ENCODE results near the gene PRSS56. TPM values are rescaled to one million over a fixed set of nuclear protein-coding genes. Genes with fewer than 3 reads are reported as not detected.

PRSS56 gene
- total RNA-seq, 1 donor from 2014 or later, result not detected

DNA sequence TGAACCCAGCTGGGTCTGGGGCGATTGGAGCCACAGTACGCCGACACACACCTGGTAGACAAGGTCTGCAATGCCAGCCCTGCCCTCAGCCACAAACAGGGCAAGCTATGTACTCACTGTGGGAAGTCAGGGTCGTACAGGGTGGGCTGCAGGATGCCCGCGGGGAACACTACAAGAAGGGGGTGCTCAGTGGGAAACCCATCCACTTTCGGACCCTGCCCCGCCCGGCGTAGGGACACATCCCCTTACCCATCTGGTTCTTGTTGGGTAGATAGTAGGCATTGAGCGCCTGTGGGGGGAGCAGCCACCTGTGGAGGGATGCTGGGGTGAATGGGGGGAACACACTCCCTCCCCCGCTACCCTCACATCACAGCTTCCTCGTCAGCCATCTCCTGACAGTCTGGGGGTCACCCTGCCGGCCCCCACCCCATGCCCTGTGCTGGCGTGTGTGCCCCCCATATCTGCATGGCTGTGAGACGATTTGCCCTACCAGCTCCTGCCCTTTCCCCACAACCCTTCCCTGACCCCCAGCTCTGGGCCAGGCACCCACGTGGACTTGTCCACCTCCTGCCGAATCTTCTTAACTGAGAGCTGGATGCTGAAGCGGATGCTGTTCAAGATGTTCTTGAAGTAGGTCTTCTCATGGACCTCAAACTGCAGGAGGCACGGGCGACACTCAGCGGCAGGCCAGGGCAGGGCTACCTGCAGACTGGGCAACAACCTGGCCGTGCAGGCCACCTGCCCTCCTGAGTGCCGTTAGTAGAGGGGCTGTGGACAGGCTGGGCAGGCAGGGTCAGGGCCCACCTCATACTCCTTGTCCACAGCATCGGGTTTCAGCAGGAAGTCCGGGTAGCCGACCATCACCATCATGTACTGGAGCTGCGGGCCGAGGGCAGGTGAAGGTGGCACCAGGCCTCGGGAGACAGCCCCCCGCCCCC is 37.6 kb upstream of the PRSS56 start:
- Histone ChIP-seq H3K79me2 (ENCODE audit: low read depth) (no peaks in the 10 kb centered on the region), H2AFZ (replicated peaks) (no peak overlapping the region), H3K36me3 (no peaks in the 10 kb centered on the region), H3K9ac (no peak overlapping the region), H3K9me3 (ENCODE audit: low read depth) (no peaks in the 10 kb centered on the region), H4K20me1 (ENCODE audit: low read depth) (peaks cover 23% of the 10 kb centered on the region), H3F3A (ENCODE audit: low read depth) (peaks cover 4% of the 10 kb centered on the region), H3K4me2 (no peak overlapping the region), H3K27ac (no peak overlapping the region), H3K4me1 (peaks cover 16% of the 10 kb centered on the region), H3K4me3 (no peak overlapping the region), H3K27me3 (peaks cover 59% of the 10 kb centered on the region)
- Mint-ChIP-seq H3K27ac (no peak overlapping the region), H3K4me1 (peaks cover 10% of the 10 kb centered on the region), H3K9me3 (peaks cover 2% of the 10 kb centered on the region), H3K36me3 (no peaks in the 10 kb centered on the region), H3K27me3 (ENCODE audit: insufficient read depth, low read depth) (peaks cover 37% of the 10 kb centered on the region), H3K4me3 (no peak overlapping the region)
- no peak for DNase-seq (ENCODE audit: low spot score)
- TF ChIP-seq CTCF (IDR thresholded peaks at IDR 0.05), result no peak
- no peak for TF ChIP-seq EZH2 (IDR thresholded peaks at IDR 0.05)
- no peak for TF ChIP-seq EZH2phosphoT487 (IDR thresholded peaks at IDR 0.05)

- no peaks in the 10 kb centered on the region for H3K36me3 Mint-ChIP-seq
- H3K9ac ChIP-seq, result no peak overlapping the region
- no peak overlapping the region for H3K4me3 ChIP-seq
- H3F3A ChIP-seq (ENCODE audit: low read depth), result peaks cover 11% of the 10 kb centered on the region
- no peak overlapping the region for H3K4me3 Mint-ChIP-seq
- H3K4me1 Mint-ChIP-seq, result peaks cover 10% of the 10 kb centered on the region
- no peak overlapping the region for H3K27ac Mint-ChIP-seq
- H3K36me3 ChIP-seq, result no peaks in the 10 kb centered on the region
- no peaks in the 10 kb centered on the region for H3K79me2 ChIP-seq (ENCODE audit: low read depth)
- TF ChIP-seq EZH2phosphoT487 (IDR thresholded peaks at IDR 0.05) (no peak), EZH2 (IDR thresholded peaks at IDR 0.05) (no peak), CTCF (IDR thresholded peaks at IDR 0.05) (no peak)
- no peak overlapping the region for H2AFZ ChIP-seq (replicated peaks)
- peaks cover 2% of the 10 kb centered on the region for H3K9me3 Mint-ChIP-seq
- no peak overlapping the region for H3K27ac ChIP-seq
- H3K4me2 ChIP-seq, result no peak overlapping the region
- H3K27me3 ChIP-seq, result peaks cover 67% of the 10 kb centered on the region
- H3K27me3 Mint-ChIP-seq (ENCODE audit: insufficient read depth, low read depth), result peaks cover 37% of the 10 kb centered on the region
- DNase-seq (ENCODE audit: low spot score), result no peak
- peaks cover 23% of the 10 kb centered on the region for H3K4me1 ChIP-seq
- no peaks in the 10 kb centered on the region for H3K9me3 ChIP-seq (ENCODE audit: low read depth)
- peaks cover 29% of the 10 kb centered on the region for H4K20me1 ChIP-seq (ENCODE audit: low read depth)
Observed at GRCh38 chr2:232483311-232483922, 36.8 kb upstream of the PRSS56 start.

DNA sequence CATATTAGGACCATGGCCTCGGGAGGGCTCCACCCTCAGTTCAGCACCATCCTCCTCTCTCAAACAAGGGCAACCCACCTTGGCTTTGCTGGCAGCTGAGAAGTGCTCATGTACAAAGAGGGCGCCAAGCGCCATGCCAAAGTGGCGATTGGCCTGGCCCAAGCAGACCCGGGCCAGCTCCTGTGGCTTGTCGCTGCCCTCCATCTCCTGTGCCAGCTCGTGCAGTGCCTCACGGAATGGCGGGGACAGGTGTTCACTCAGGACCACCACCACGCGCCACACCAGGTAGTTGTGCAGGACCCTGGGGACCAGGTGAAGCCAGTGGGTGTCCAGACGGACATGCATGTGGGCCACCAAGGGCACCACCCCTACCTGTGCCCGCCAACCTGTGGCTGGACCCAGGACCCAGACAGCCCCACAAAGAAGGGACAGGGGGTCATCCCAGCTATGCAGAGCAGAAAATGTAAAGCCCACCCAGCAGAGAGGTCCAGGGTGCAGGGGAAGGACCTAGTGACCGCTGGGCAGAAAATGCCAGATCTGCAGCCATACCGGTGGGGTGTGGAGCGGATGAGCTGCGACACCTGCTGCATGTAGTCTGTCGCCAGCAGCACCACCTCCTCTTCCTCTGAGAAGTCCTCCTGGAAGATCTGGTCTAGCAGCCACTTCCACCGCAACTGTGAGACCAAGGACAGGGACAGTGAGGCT is 36.1 kb upstream of the PRSS56 start:
- H3K36me3 ChIP-seq, result no peaks in the 10 kb centered on the region
- no peaks in the 10 kb centered on the region for H3K9me3 ChIP-seq (ENCODE audit: low read depth)
- H3K27me3 ChIP-seq, result peaks cover 74% of the 10 kb centered on the region
- no peak overlapping the region for H3K27ac Mint-ChIP-seq
- H4K20me1 ChIP-seq (ENCODE audit: low read depth), result peaks cover 34% of the 10 kb centered on the region
- peaks cover 18% of the 10 kb centered on the region for H3F3A ChIP-seq (ENCODE audit: low read depth)
- peaks cover 14% of the 10 kb centered on the region for H3K4me1 Mint-ChIP-seq
- peaks cover 26% of the 10 kb centered on the region for H3K4me1 ChIP-seq
- no peak overlapping the region for H3K4me3 Mint-ChIP-seq
- no peaks in the 10 kb centered on the region for H3K79me2 ChIP-seq (ENCODE audit: low read depth)
- H3K9me3 Mint-ChIP-seq, result peaks cover 2% of the 10 kb centered on the region
- H3K9ac ChIP-seq, result no peak overlapping the region
- TF ChIP-seq EZH2 (IDR thresholded peaks at IDR 0.05), result no peak
- TF ChIP-seq EZH2phosphoT487 (IDR thresholded peaks at IDR 0.05), result no peak
- no peak for TF ChIP-seq CTCF (IDR thresholded peaks at IDR 0.05)
- H3K27ac ChIP-seq, result no peak overlapping the region
- peaks cover 43% of the 10 kb centered on the region for H3K27me3 Mint-ChIP-seq (ENCODE audit: insufficient read depth, low read depth)
- H3K4me3 ChIP-seq, result no peak overlapping the region
- H2AFZ ChIP-seq (replicated peaks), result no peak overlapping the region
- DNase-seq (ENCODE audit: low spot score), result no peak
- H3K4me2 ChIP-seq, result no peak overlapping the region
- H3K36me3 Mint-ChIP-seq, result no peaks in the 10 kb centered on the region
